ENCODE measurements around the gene CACNA1C.

DNA sequence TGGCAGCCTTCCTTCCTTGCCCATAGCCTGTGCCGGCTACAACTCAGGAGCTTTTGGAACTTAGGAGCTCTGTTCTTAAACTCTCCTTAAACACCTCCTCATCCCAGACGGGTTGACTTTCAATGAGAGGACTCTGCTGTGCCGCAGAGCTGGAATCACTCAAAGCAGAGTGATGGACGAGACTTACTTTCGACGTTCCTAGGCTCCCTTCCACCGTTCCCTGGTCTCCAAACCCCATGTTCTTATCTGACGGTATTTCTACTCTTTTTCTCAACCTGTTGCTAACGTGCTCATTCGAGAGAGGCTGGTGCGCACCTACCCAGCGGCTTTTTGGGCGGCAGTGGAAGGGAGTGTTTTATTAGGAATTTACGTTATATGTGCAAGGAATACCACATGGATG lies 232.7 kb downstream of the CACNA1C start:
- TF ChIP-seq, protein P1, sequence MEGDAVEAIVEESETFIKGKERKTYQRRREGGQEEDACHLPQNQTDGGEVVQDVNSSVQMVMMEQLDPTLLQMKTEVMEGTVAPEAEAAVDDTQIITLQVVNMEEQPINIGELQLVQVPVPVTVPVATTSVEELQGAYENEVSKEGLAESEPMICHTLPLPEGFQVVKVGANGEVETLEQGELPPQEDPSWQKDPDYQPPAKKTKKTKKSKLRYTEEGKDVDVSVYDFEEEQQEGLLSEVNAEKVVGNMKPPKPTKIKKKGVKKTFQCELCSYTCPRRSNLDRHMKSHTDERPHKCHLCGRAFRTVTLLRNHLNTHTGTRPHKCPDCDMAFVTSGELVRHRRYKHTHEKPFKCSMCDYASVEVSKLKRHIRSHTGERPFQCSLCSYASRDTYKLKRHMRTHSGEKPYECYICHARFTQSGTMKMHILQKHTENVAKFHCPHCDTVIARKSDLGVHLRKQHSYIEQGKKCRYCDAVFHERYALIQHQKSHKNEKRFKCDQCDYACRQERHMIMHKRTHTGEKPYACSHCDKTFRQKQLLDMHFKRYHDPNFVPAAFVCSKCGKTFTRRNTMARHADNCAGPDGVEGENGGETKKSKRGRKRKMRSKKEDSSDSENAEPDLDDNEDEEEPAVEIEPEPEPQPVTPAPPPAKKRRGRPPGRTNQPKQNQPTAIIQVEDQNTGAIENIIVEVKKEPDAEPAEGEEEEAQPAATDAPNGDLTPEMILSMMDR (conservative IDR thresholded peaks at IDR 0.05; ENCODE audit: low read depth, low read length), result no peak
- no peak for TF ChIP-seq EZH2 (IDR thresholded peaks at IDR 0.05; ENCODE audit: borderline replicate concordance, low read depth, low read length, poor library complexity, severe bottlenecking)

Data from A673 (cell line).